Measurements from ENCODE around the gene PAWR. TPM values are rescaled to one million over a fixed set of nuclear protein-coding genes. Genes with fewer than 3 reads are reported as not detected.
A peak's percentile ranks its signal among the peaks of the same experiment; 100 is the strongest.

Gene PAWR
- total RNA-seq, 4 donors from 2014 or later = 45.1 to 92.1 (median 59.5) TPM

DNA sequence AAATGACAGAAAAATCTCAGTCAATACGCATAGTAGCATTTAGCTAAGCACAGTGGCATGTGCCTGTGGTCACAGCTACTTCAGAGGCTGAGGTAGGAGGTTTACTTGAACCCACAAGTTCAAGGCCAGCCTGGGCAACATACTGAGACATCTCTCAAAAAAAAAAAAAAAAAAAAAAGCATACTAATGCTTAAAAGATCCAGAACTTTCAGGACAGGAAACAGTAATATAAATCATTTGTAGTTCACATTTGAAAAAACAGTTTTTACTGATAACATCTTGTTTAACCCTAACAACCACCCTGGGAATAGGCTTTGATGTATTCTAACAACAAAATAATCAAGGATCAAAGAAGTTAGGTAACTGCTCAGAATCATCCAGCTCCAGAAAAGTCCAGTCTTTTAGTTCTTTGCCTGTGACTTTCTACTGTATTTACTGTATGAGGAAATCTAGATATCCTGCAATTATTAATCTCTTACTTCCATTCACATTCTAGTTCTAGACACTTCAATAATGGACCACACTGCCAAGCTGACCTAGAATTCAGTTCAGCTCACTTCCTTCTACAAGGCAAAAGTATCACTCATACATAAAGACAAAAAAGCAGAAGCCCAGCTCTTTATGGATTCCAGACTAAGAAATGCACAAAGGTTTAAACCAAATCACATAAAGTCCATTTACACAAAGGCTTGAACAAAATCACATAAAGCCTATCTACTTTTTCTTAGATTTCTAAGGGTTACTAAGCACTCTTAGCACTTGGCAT is 28.5 kb downstream of the PAWR start:
- Histone ChIP-seq H3K27ac (no peak overlapping the region), H3K27me3 (no peaks in the 10 kb centered on the region), H3K4me3 (no peak overlapping the region), H3K4me1 (peaks cover 0 to 32% (median 3%) of the 10 kb centered on the region in 3 donors), H3K36me3 (no peaks in the 10 kb centered on the region), H3K9me3 (no peaks in the 10 kb centered on the region)
- TF ChIP-seq, protein P1, sequence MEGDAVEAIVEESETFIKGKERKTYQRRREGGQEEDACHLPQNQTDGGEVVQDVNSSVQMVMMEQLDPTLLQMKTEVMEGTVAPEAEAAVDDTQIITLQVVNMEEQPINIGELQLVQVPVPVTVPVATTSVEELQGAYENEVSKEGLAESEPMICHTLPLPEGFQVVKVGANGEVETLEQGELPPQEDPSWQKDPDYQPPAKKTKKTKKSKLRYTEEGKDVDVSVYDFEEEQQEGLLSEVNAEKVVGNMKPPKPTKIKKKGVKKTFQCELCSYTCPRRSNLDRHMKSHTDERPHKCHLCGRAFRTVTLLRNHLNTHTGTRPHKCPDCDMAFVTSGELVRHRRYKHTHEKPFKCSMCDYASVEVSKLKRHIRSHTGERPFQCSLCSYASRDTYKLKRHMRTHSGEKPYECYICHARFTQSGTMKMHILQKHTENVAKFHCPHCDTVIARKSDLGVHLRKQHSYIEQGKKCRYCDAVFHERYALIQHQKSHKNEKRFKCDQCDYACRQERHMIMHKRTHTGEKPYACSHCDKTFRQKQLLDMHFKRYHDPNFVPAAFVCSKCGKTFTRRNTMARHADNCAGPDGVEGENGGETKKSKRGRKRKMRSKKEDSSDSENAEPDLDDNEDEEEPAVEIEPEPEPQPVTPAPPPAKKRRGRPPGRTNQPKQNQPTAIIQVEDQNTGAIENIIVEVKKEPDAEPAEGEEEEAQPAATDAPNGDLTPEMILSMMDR (IDR thresholded peaks at IDR 0.05) = no peak
- TF ChIP-seq EP300 (IDR thresholded peaks at IDR 0.05) (no peak), POLR2AphosphoS5 (IDR thresholded peaks at IDR 0.05) (no peak), POLR2A (IDR thresholded peaks at IDR 0.05) (no peak)
- no peak for ATAC-seq
- 100% methylated on average over 1 of the region's 1 CpG for WGBS, 2 donors (ENCODE audit: low coverage in 1 of 2)

DNA sequence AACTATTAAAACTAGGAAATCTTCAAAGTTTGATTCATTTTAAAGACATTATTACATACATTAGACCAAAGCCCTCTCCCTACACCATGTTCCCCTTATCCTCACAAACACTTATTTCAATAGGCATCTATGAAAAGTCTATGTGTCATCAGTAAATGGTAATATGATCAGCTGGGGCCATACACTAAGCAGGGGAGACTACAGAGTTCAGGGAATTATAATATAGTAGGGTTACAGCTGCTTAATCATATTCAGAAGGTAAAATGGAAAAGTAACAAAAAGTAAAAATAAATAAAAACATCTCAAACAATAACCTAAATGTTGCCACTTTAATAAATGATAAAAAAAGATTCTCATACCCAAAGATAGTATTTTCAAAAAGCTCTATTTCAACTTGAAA is 29.1 kb downstream of the PAWR start:
- no peaks in the 10 kb centered on the region for H3K36me3 ChIP-seq
- peaks cover 0 to 32% (median 0%) of the 10 kb centered on the region in 3 donors for H3K4me1 ChIP-seq
- H3K4me3 ChIP-seq = no peak overlapping the region
- H3K27me3 ChIP-seq = no peaks in the 10 kb centered on the region
- TF ChIP-seq POLR2A (IDR thresholded peaks at IDR 0.05) (no peak), EP300 (IDR thresholded peaks at IDR 0.05) (no peak), POLR2AphosphoS5 (IDR thresholded peaks at IDR 0.05) (no peak)
- TF ChIP-seq, protein P1 (IDR thresholded peaks at IDR 0.05) = no peak
- H3K27ac ChIP-seq = no peak overlapping the region
- no peaks in the 10 kb centered on the region for H3K9me3 ChIP-seq
- ATAC-seq = no peak

DNA sequence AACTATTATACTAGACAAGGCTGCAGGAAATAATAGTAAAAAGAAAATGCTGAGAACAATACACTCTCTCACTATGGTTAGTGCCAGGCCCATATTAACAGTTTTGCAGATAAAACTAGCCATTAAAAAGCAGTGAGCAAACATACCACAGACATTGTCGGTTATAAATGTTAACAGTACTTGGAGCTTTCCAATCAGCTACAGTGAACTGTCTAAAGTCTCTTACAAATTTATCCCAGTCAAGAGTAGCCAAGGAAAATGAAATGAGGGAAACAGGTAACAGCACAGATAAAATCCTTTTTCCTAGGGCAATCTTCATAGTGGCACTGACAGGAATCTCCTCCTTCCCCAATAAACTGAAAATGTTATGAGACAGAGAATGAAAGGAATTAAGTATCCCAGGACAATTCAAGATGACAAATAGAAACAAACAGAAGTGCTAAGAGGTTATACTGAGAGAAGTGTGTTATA is 30.8 kb downstream of the PAWR start:
- TF ChIP-seq POLR2AphosphoS5 (IDR thresholded peaks at IDR 0.05) = no peak
- TF ChIP-seq POLR2A (IDR thresholded peaks at IDR 0.05) = no peak
- TF ChIP-seq, protein P1 (IDR thresholded peaks at IDR 0.05) = no peak
- TF ChIP-seq EP300 (IDR thresholded peaks at IDR 0.05) = no peak
- WGBS, 2 donors (ENCODE audit: low coverage in 1 of 2) = 18 to 20% methylated on average over 1 of the region's 1 CpG

DNA sequence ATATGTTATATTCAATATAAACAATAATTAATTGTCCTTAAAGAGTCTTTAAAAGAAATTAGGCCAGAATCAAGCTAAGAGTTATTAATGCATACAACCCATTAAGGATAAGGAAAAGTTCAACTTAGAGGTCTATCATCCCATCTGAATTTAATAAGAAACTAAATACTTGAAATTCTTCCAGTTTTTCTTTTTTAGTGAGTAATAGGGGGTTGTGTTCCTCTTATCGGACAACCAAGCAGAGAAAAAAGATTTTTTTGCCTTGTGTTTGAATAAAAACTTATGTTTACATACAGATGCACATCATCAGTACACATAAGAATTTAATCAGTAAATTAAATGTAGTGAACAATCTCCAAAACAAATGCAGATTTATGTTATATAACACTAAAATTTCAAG is 32.5 kb downstream of the PAWR start:
- peaks cover 0 to 28% (median 0%) of the 10 kb centered on the region in 3 donors for H3K4me1 ChIP-seq
- no peaks in the 10 kb centered on the region for H3K36me3 ChIP-seq
- no peak for TF ChIP-seq EP300 (IDR thresholded peaks at IDR 0.05)
- TF ChIP-seq POLR2AphosphoS5 (IDR thresholded peaks at IDR 0.05) = no peak
- TF ChIP-seq, protein P1 (IDR thresholded peaks at IDR 0.05) = no peak
- no peak for TF ChIP-seq POLR2A (IDR thresholded peaks at IDR 0.05)
- H3K27me3 ChIP-seq = no peaks in the 10 kb centered on the region
- no peak overlapping the region for H3K27ac ChIP-seq
- WGBS, 2 donors (ENCODE audit: low coverage in 1 of 2) = 27 to 67% methylated on average over 1 of the region's 1 CpG
- no peak overlapping the region for H3K4me3 ChIP-seq
- no peak for ATAC-seq
- H3K9me3 ChIP-seq = no peaks in the 10 kb centered on the region

More for the DNA sequence above, 30.8 kb downstream of the PAWR start:
- H3K9me3 ChIP-seq = no peaks in the 10 kb centered on the region
- ATAC-seq = no peak
- no peaks in the 10 kb centered on the region for H3K36me3 ChIP-seq
- H3K4me3 ChIP-seq = no peak overlapping the region
- no peaks in the 10 kb centered on the region for H3K27me3 ChIP-seq
- peaks cover 0 to 23% (median 0%) of the 10 kb centered on the region in 3 donors for H3K4me1 ChIP-seq
- peak overlapping the region in 1 of 4 donors; percentile 3 for H3K27ac ChIP-seq

DNA sequence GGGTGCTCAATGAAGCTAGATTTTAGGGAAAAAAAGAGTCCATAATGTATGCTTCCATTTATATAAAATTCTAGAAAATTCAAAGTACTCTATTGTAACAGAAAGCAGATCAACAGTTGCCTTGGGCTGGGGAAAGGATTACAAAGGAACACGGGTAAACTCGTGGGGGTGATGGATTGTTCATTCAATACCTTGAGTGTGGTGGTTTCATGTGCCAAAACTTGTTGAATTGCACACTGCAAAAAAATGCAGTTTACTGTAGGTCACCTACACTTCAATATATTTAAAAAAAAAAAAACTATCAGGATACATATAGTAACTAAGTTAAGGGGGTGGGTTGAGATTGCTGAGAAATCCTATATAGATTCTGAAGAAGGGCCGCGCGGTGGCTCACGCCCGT is 33.6 kb downstream of the PAWR start:
- WGBS, 2 donors (ENCODE audit: low coverage in 1 of 2) = 80 to 96% methylated on average over 1 to 7 of the region's 7 CpGs
- no peaks in the 10 kb centered on the region for H3K27me3 ChIP-seq

More for the DNA sequence above, 33.6 kb downstream of the PAWR start:
- Histone ChIP-seq H3K9me3 (no peaks in the 10 kb centered on the region), H3K4me3 (no peak overlapping the region), H3K36me3 (no peaks in the 10 kb centered on the region), H3K27ac (no peak overlapping the region), H3K4me1 (peaks cover 0 to 28% (median 0%) of the 10 kb centered on the region in 3 donors)
- TF ChIP-seq POLR2A (IDR thresholded peaks at IDR 0.05) (no peak), POLR2AphosphoS5 (IDR thresholded peaks at IDR 0.05) (no peak), EP300 (IDR thresholded peaks at IDR 0.05) (no peak)
- TF ChIP-seq, protein P1 (IDR thresholded peaks at IDR 0.05) = no peak
- ATAC-seq = no peak
